ENCODE results near the gene SEMA6B.
"Not testable (repeated sequence)": the region's sequence is repeated elsewhere in the genome, so short reads cannot be mapped to it uniquely, and the experiment has no call there.

DNA sequence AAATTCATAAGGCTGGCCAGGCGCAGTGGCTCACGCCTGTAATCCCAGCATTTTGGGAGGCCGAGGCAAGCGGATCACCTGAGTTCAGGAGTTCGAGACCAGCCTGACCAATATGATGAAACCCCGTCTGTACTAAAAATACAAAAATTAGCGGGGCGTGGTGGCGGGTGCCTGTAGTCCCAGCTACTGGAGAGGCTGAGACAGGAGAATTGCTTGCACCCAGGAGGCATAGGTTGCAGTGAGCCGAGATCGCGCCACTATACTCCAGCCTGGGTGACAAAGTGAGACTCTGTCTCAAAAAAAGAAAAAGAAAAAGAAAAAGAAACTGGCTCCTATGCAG, 17.7 kb downstream of the SEMA6B start:
- TF ChIP-seq, protein P1, sequence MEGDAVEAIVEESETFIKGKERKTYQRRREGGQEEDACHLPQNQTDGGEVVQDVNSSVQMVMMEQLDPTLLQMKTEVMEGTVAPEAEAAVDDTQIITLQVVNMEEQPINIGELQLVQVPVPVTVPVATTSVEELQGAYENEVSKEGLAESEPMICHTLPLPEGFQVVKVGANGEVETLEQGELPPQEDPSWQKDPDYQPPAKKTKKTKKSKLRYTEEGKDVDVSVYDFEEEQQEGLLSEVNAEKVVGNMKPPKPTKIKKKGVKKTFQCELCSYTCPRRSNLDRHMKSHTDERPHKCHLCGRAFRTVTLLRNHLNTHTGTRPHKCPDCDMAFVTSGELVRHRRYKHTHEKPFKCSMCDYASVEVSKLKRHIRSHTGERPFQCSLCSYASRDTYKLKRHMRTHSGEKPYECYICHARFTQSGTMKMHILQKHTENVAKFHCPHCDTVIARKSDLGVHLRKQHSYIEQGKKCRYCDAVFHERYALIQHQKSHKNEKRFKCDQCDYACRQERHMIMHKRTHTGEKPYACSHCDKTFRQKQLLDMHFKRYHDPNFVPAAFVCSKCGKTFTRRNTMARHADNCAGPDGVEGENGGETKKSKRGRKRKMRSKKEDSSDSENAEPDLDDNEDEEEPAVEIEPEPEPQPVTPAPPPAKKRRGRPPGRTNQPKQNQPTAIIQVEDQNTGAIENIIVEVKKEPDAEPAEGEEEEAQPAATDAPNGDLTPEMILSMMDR (IDR thresholded peaks at IDR 0.05; ENCODE audit: poor library complexity) = not testable (repeated sequence)
- not testable (repeated sequence) for TF ChIP-seq EZH2 (IDR thresholded peaks at IDR 0.05; ENCODE audit: borderline replicate concordance); EZH2phosphoT487 (IDR thresholded peaks at IDR 0.05; ENCODE audit: low read depth, severe bottlenecking, unreplicated experiment)

Measured in hepatocyte (in vitro differentiated cells).